Left lung (tissue), 10 donors: ENCODE data around the gene SLC15A4. TPM values are rescaled to one million over a fixed set of nuclear protein-coding genes. Genes with fewer than 3 reads are reported as not detected.

Source experiments
- ATAC-seq: fragments of 200-7000 bp; cut with Tn5 transposase; one replicate; pipeline ENCODE4 v1.9.1; 2020; ENCODE audit warnings: moderate library complexity
- DNase-seq, 4 donors: peaks; one replicate each; pipeline ENCODE4 v3.0.0-alpha.2; 2013 to 2020
- H3K27ac ChIP-seq, 2 donors: fragments of 200-600 bp; sonication (generic) in 1 of 2; one replicate each; pipeline versions ENCODE4 v1.5.0 to v1.8.0; 2020 to 2021
- H3K27me3 ChIP-seq, 2 donors: fragments of 200-600 bp; sonication (generic) in 1 of 2; one replicate each; pipeline versions ENCODE4 v1.5.0 to v1.8.0; 2020 to 2021
- H3K36me3 ChIP-seq, 2 donors: fragments of 200-600 bp; sonication (generic) in 1 of 2; one replicate each; pipeline versions ENCODE4 v1.5.0 to v1.8.0; 2020 to 2021
- H3K4me1 ChIP-seq, 2 donors: fragments of 200-600 bp; one replicate each; pipeline ENCODE4 v1.8.0; 2021
- H3K4me3 ChIP-seq, 2 donors: fragments of 200-600 bp; sonication (generic) in 1 of 2; one replicate each; pipeline versions ENCODE4 v1.5.0 to v1.8.0; 2020 to 2021; ENCODE audit warnings: mild to moderate bottlenecking in 1 of 2
- H3K9me3 ChIP-seq, 2 donors: fragments of 200-600 bp; sonication (generic) in 1 of 2; one replicate each; pipeline versions ENCODE4 v1.5.0 to v1.8.0; 2020 to 2021
- CTCF ChIP-seq, 2 donors: fragments of 200-600 bp; sonication (generic) in 1 of 2; IDR thresholded peaks; one replicate each; pipeline versions ENCODE4 v1.5.0 to v1.8.0; 2021; ENCODE audit warnings: antibody characterized with exemption in 2 of 2
- intact Hi-C, 2 donors: fragments of 100-400 bp; cut with DNase I; formaldehyde crosslinking; loops; one replicate each; pipeline versions ENCODE4 v1.11.2 to v1.14.2; 2022
- polyA plus RNA-seq, 6 donors: library from polyadenylated mRNA; unstranded; fragments of 120-200 nt; gene quantifications; one replicate each; pipeline ENCODE4 v1.2.1, GENCODE V29; 2013; ENCODE audit not compliant: insufficient read length in 6 of 6
- total RNA-seq, 2 donors: library from RNA; stranded (reverse); fragmentation: NEBNext Ultra II Directional; extraction: Animal tissue kit (Norgen Biotek cat#: 25700); gene quantifications; one replicate each; pipeline ENCODE4 v1.2.1, GENCODE V29; 2021
- donor health status: DM: no; HTN: yes; CAD: no.
- donor health status: DM: no; HTN: no; CAD: no.

The SLC15A4 gene
- total and polyA plus RNA-seq, 8 donors, result 26.5 to 38.2 (median 29.3) TPM

GRCh38 chr12:128823216-128823915, 392 bp downstream of the SLC15A4 start:
- no peaks in the 10 kb centered on the region for H3K9me3 ChIP-seq
- no peaks in the 10 kb centered on the region for H3K36me3 ChIP-seq
- intact Hi-C loops, result no loop called here
- H3K27me3 ChIP-seq, result no peaks in the 10 kb centered on the region
- H3K4me1 ChIP-seq, result peaks cover 17 to 53% of the 10 kb centered on the region in 2 donors
- DNase-seq (peak; percentile 21 to 90 (median 38)), ATAC-seq (peak; percentile 31)
- peak overlapping the region; percentile 86 to 90 for H3K4me3 ChIP-seq
- peak overlapping the region; percentile 80 to 92 for H3K27ac ChIP-seq
- TF ChIP-seq CTCF (IDR thresholded peaks at IDR 0.05), result no peak

GRCh38 chr12:128820723-128821432, 2.9 kb downstream of the SLC15A4 start:
- Histone ChIP-seq H3K27ac (peak overlapping the region; percentile 26 to 92), H3K9me3 (no peaks in the 10 kb centered on the region), H3K4me3 (peak overlapping the region in 1 of 2 donors; percentile 90), H3K27me3 (no peaks in the 10 kb centered on the region), H3K36me3 (no peaks in the 10 kb centered on the region), H3K4me1 (peaks cover 19 to 76% of the 10 kb centered on the region in 2 donors)
- ATAC-seq (peak; percentile 30), DNase-seq (peak in 1 of 4 donors; percentile 79)
- TF ChIP-seq CTCF (IDR thresholded peaks at IDR 0.05), result no peak
- intact Hi-C loops, result no loop called here

- no peaks in the 10 kb centered on the region for H3K36me3 ChIP-seq
- H3K27me3 ChIP-seq, result no peaks in the 10 kb centered on the region
- H3K27ac ChIP-seq, result peak overlapping the region in 1 of 2 donors; percentile 92
- DNase-seq (no peak), ATAC-seq (no peak)
- no peak overlapping the region for H3K4me3 ChIP-seq
- intact Hi-C loops, result no loop called here
- no peaks in the 10 kb centered on the region for H3K9me3 ChIP-seq
- no peak for TF ChIP-seq CTCF (IDR thresholded peaks at IDR 0.05)
- H3K4me1 ChIP-seq, result peaks cover 19 to 81% of the 10 kb centered on the region in 2 donors
These were observed 3.5 kb downstream of the SLC15A4 start for GRCh38 chr12:128820253-128820652.

GRCh38 chr12:128819293-128820144, 4.2 kb downstream of the SLC15A4 start:
- H3K4me1 ChIP-seq, result peaks cover 19 to 77% of the 10 kb centered on the region in 2 donors
- H3K9me3 ChIP-seq, result no peaks in the 10 kb centered on the region
- no peaks in the 10 kb centered on the region for H3K27me3 ChIP-seq
- TF ChIP-seq CTCF (IDR thresholded peaks at IDR 0.05), result no peak
- intact Hi-C loops, result no loop called here
- H3K27ac ChIP-seq, result peak overlapping the region in 1 of 2 donors; percentile 92
- no peak overlapping the region for H3K4me3 ChIP-seq
- ATAC-seq (no peak), DNase-seq (no peak)
- peaks cover 0 to 5% of the 10 kb centered on the region in 2 donors for H3K36me3 ChIP-seq
